HL-60 (cell line): ENCODE measurements around the gene ZEB1.

Experiments used
- CTCF ChIP-seq: IDR thresholded peaks from one replicate; pipeline ENCODE4 v1.5.1; 2011; ENCODE audit warnings: low read length, control low read depth, inconsistent platforms; ENCODE audit not compliant: insufficient read depth
- GABPA ChIP-seq: IDR thresholded peaks from 2 replicates; pipeline ENCODE4 v1.6.1; 2012; ENCODE audit warnings: low read depth
- POLR2AphosphoS5 ChIP-seq: IDR thresholded peaks from 2 replicates; pipeline ENCODE4 v1.6.1; 2012; ENCODE audit warnings: low read depth
- REST ChIP-seq: IDR thresholded peaks from 2 replicates; pipeline ENCODE4 v1.6.1; 2012; ENCODE audit warnings: low read depth; ENCODE audit not compliant: insufficient replicate concordance
- SPI1 ChIP-seq: IDR thresholded peaks from 2 replicates; pipeline ENCODE4 v1.6.1; 2012; ENCODE audit warnings: low read depth, mild to moderate bottlenecking, borderline replicate concordance

- TF ChIP-seq CTCF (no peak), POLR2AphosphoS5 (no peak), GABPA (no peak), SPI1 (no peak), REST (no peak)
These were observed 102.3 kb downstream of the ZEB1 start for GRCh38 chr10:31421322-31421721.
